ENCODE results near the gene APRT.

DNA sequence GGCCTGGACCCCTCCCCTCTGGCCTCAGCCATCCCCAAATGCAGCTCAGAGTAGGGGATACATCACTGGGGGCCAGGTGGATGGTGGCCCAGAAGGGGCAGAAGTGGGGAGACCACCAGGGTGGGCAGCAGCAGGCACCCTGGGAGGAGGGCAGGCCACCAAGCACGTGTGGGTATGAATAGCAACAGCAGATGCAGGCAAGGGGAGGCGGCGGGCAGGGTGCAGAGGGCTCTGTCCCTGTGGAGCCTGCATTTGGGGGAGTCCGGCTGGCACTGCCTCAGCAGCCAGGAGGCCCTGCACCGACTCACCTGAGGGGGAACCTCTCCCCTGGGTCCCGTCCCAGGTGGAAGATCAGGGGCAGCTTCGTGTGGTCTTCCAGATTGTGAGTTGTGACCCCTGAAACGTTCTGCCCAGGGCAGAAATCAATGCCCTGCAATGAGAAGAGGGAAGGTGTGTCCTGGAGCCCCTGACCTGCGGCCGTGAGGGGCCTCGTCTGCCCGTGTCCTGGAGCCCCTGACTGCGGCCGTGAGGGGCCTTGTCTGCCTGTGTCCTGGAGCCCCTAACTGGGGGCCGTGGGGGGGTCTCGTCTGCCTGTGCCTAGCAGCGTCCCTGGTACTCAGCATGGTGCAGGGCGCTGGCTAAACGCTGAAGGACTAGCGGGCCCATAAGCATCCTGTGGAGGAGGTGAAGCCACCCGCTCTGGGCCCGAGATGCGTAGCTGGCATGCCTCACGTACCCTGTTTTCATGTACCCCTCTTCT lies 10.7 kb upstream of the APRT start:
- TF ChIP-seq, protein P1, sequence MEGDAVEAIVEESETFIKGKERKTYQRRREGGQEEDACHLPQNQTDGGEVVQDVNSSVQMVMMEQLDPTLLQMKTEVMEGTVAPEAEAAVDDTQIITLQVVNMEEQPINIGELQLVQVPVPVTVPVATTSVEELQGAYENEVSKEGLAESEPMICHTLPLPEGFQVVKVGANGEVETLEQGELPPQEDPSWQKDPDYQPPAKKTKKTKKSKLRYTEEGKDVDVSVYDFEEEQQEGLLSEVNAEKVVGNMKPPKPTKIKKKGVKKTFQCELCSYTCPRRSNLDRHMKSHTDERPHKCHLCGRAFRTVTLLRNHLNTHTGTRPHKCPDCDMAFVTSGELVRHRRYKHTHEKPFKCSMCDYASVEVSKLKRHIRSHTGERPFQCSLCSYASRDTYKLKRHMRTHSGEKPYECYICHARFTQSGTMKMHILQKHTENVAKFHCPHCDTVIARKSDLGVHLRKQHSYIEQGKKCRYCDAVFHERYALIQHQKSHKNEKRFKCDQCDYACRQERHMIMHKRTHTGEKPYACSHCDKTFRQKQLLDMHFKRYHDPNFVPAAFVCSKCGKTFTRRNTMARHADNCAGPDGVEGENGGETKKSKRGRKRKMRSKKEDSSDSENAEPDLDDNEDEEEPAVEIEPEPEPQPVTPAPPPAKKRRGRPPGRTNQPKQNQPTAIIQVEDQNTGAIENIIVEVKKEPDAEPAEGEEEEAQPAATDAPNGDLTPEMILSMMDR (IDR thresholded peaks at IDR 0.05): no peak
- no peak for TF ChIP-seq POLR2A (IDR thresholded peaks at IDR 0.05; ENCODE audit: low read depth)
- no peak for TF ChIP-seq POLR2AphosphoS5 (IDR thresholded peaks at IDR 0.05)
- TF ChIP-seq EP300 (IDR thresholded peaks at IDR 0.05): no peak

Data from esophagus muscularis mucosa (tissue), 4 donors.